Ishikawa (cell line): Measurements from ENCODE around the gene CMSS1.

Source experiments
- CEBPB ChIP-seq: IDR thresholded peaks from 2 replicates; pipeline ENCODE4 v1.6.1; 2012
- CREB1 ChIP-seq: IDR thresholded peaks from 2 replicates; pipeline ENCODE4 v1.6.1; 2012; ENCODE audit warnings: low read depth
- EGR1 ChIP-seq: IDR thresholded peaks from 2 replicates; pipeline ENCODE4 v1.6.1; 2012
- EP300 ChIP-seq: IDR thresholded peaks from 2 replicates; pipeline ENCODE4 v1.6.1; 2012; ENCODE audit warnings: borderline replicate concordance
- FOXM1 ChIP-seq: IDR thresholded peaks from 2 replicates; pipeline ENCODE4 v1.6.1; 2012; ENCODE audit warnings: low read depth, borderline replicate concordance
- MAX ChIP-seq: IDR thresholded peaks from 2 replicates; pipeline ENCODE4 v1.6.1; 2012
- NFIC ChIP-seq: IDR thresholded peaks from 2 replicates; pipeline ENCODE4 v1.6.1; 2012
- RAD21 ChIP-seq: IDR thresholded peaks from 2 replicates; pipeline ENCODE4 v1.6.1; 2012; ENCODE audit warnings: low read depth
- REST ChIP-seq: IDR thresholded peaks from 2 replicates; pipeline ENCODE4 v1.6.1; 2012; ENCODE audit warnings: low read depth, mild to moderate bottlenecking
- TAF1 ChIP-seq: IDR thresholded peaks from 2 replicates; pipeline ENCODE4 v1.6.1; 2012; ENCODE audit warnings: low read depth, mild to moderate bottlenecking
- TCF12 ChIP-seq: IDR thresholded peaks from 2 replicates; pipeline ENCODE4 v1.6.1; 2012; ENCODE audit warnings: low read depth
- TEAD4 ChIP-seq: IDR thresholded peaks from 2 replicates; pipeline ENCODE4 v1.6.1; 2012
- USF1 ChIP-seq: IDR thresholded peaks from 2 replicates; pipeline ENCODE4 v1.6.1; 2012
- YY1 ChIP-seq: IDR thresholded peaks from 2 replicates; pipeline ENCODE4 v1.6.1; 2012; ENCODE audit warnings: low read depth
- ZBTB7A ChIP-seq: IDR thresholded peaks from 2 replicates; pipeline ENCODE4 v1.6.1; 2012; ENCODE audit warnings: low read depth

Gene CMSS1

GRCh38 chr3:99921986-99922385 lies 104.3 kb downstream of the CMSS1 start:
- no peak for TF ChIP-seq NFIC
- no peak for TF ChIP-seq USF1
- no peak for TF ChIP-seq CEBPB
- TF ChIP-seq RAD21: no peak
- no peak for TF ChIP-seq YY1
- TF ChIP-seq TEAD4: no peak
- TF ChIP-seq REST: no peak
- no peak for TF ChIP-seq EGR1
- no peak for TF ChIP-seq EP300

GRCh38 chr3:99923873-99924272 lies 106.2 kb downstream of the CMSS1 start:
- no peak for TF ChIP-seq FOXM1
- TF ChIP-seq TCF12: no peak
- TF ChIP-seq ZBTB7A: no peak
- no peak for TF ChIP-seq USF1
- TF ChIP-seq TEAD4: no peak
- no peak for TF ChIP-seq MAX
- TF ChIP-seq CREB1: no peak

- TF ChIP-seq EP300 (no peak), ZBTB7A (no peak), CREB1 (no peak), NFIC (no peak), CEBPB (no peak), EGR1 (no peak), RAD21 (no peak), TEAD4 (no peak), FOXM1 (no peak), TCF12 (no peak), USF1 (no peak), MAX (no peak), REST (no peak)
Measured at GRCh38 chr3:99925584-99926230, 108.0 kb downstream of the CMSS1 start.

- TF ChIP-seq EGR1 (no peak), YY1 (no peak), ZBTB7A (no peak)
Measured at GRCh38 chr3:99927671-99928457, 110.2 kb downstream of the CMSS1 start.

GRCh38 chr3:99928771-99929744 lies 111.4 kb downstream of the CMSS1 start:
- TF ChIP-seq TAF1 (no peak), YY1 (no peak), USF1 (no peak), NFIC (no peak), CREB1 (no peak), TCF12 (no peak), REST (no peak), MAX (no peak), RAD21 (no peak), TEAD4 (no peak), EGR1 (no peak), CEBPB (no peak), EP300 (no peak), ZBTB7A (no peak)
